Endothelial cell of umbilical vein (primary cell): ENCODE measurements around the gene MSH3. TPM values are rescaled to one million over a fixed set of nuclear protein-coding genes. Genes with fewer than 3 reads are reported as not detected.

Source experiments
- BruUV-seq: library from RNA; stranded (reverse); fragments of 400-500 nt; replicated peaks from 2 replicates; lab custom pipeline; 2021; lab: Mats Ljungman, UMichigan
- CTCF ChIA-PET: fragments of 300-600, 350-600 bp; sonication (Branson Sonifier 250); formaldehyde crosslinking; loops from one replicate; lab custom pipeline; 2021; ENCODE audit warnings: antibody characterized with exemption, inconsistent platforms; lab: Charles Lee
- POLR2A ChIA-PET: fragments of 300-600, 350-600 bp; sonication (Branson Sonifier 250); formaldehyde crosslinking; loops from one replicate; lab custom pipeline; 2021; ENCODE audit warnings: antibody characterized with exemption, inconsistent platforms; lab: Charles Lee
- DNase-seq: peaks from one replicate; pipeline ENCODE4 v3.0.0-alpha.2; 2011; ENCODE audit warnings: low read depth, low spot score
- FAIRE-seq: peaks from 2 replicates; lab custom pipeline; 2011; peaks lifted over from hg19 to GRCh38; lab: Jason Lieb, UNC
- H2AFZ ChIP-seq: 2 replicates; pipeline ENCODE4 v1.6.0; 2012; ENCODE audit warnings: low read depth, low read length, control low read depth, inconsistent platforms
- H3K27ac ChIP-seq: 2 replicates; pipeline ENCODE4 v1.5.1; 2011; ENCODE audit warnings: low read depth, mild to moderate bottlenecking, control low read depth, low read length, moderate library complexity; ENCODE audit not compliant: insufficient read depth
- H3K27me3 ChIP-seq, 2 experiments: 2 replicates each; pipeline versions ENCODE4 v1.6.0 to v1.6.1; 2011; ENCODE audit warnings: low read length in 2 of 2, mixed read lengths in 1 of 2; ENCODE audit not compliant: control insufficient read depth in 2 of 2, insufficient read depth in 2 of 2
- H3K36me3 ChIP-seq, 2 experiments: 2 replicates in 1 of 2; 3 replicates in 1 of 2; pipeline ENCODE4 v1.5.1; 2011; ENCODE audit warnings: low read length in 2 of 2, mild to moderate bottlenecking in 1 of 2, moderate library complexity in 1 of 2; ENCODE audit not compliant: control insufficient read depth in 2 of 2, insufficient read depth in 2 of 2; ENCODE audit errors: extremely low read depth in 1 of 2
- H3K4me1 ChIP-seq: 3 replicates; pipeline ENCODE4 v1.5.1; 2011; ENCODE audit warnings: mild to moderate bottlenecking, low read length; ENCODE audit not compliant: control insufficient read depth, insufficient read depth; ENCODE audit errors: extremely low read depth
- H3K4me2 ChIP-seq: 2 replicates; pipeline ENCODE4 v1.6.1; 2011; ENCODE audit warnings: low read length, control low read depth, mixed read lengths; ENCODE audit not compliant: insufficient read depth
- H3K4me3 ChIP-seq, 3 experiments: fragments of 200-600 bp in 1 of 3; sonication (generic), shearing (Covaris generic) in 1 of 3; replicated peaks in 1 of 3; 2 replicates each; pipeline ENCODE4 v1.5.1; 2011 to 2016; ENCODE audit warnings: control low read depth in 3 of 3, low read length in 3 of 3, mild to moderate bottlenecking in 2 of 3, inconsistent platforms in 1 of 3, low read depth in 1 of 3, moderate library complexity in 1 of 3; ENCODE audit not compliant: insufficient read depth in 1 of 3
- H3K79me2 ChIP-seq: 2 replicates; pipeline ENCODE4 v1.6.0; 2012; ENCODE audit warnings: low read length, inconsistent platforms; ENCODE audit not compliant: control insufficient read depth, insufficient read depth
- H3K9ac ChIP-seq: replicated peaks from 2 replicates; pipeline ENCODE3; 2011; ENCODE audit warnings: low read length, control low read depth; ENCODE audit not compliant: insufficient read depth; ENCODE audit errors: extremely low read depth
- H3K9me1 ChIP-seq: replicated peaks from 3 replicates; pipeline ENCODE4 v1.6.0; 2011; ENCODE audit warnings: mild to moderate bottlenecking, low read length; ENCODE audit not compliant: control insufficient read depth, insufficient read depth; ENCODE audit errors: extremely low read depth
- H3K9me3 ChIP-seq: replicated peaks from 2 replicates; pipeline ENCODE4 v1.5.1; 2012; ENCODE audit warnings: low read length, inconsistent platforms; ENCODE audit not compliant: control insufficient read depth, insufficient read depth
- H4K20me1 ChIP-seq: replicated peaks from 2 replicates; pipeline ENCODE3; 2011; ENCODE audit warnings: mild to moderate bottlenecking, low read length; ENCODE audit not compliant: control insufficient read depth, insufficient read depth; ENCODE audit errors: extremely low read depth
- EZH2 ChIP-seq: IDR thresholded peaks from 2 replicates; pipeline ENCODE4 v1.6.1; 2012; ENCODE audit warnings: borderline replicate concordance, low read depth, mild to moderate bottlenecking, moderate library complexity, low read length, inconsistent platforms; ENCODE audit not compliant: severe bottlenecking
- FOS ChIP-seq: IDR thresholded peaks from 2 replicates; pipeline ENCODE4 v1.6.1; 2011; ENCODE audit warnings: mild to moderate bottlenecking, low read length, moderate library complexity, borderline replicate concordance; ENCODE audit not compliant: insufficient read depth
- GATA2 ChIP-seq: IDR thresholded peaks from 2 replicates; pipeline ENCODE4 v1.7.0; 2011; ENCODE audit warnings: low read depth, mild to moderate bottlenecking, moderate library complexity, mixed read lengths, low read length; ENCODE audit not compliant: insufficient read length, insufficient read depth
- JUN ChIP-seq: IDR thresholded peaks from 2 replicates; pipeline ENCODE4 v1.6.1; 2011; ENCODE audit warnings: borderline replicate concordance, low read depth; ENCODE audit not compliant: insufficient read length, insufficient read depth
- MYC ChIP-seq: IDR thresholded peaks from one replicate; pipeline ENCODE4 v1.6.1; 2011; ENCODE audit warnings: mild to moderate bottlenecking, low read depth, low read length
- POLR2A ChIP-seq: IDR thresholded peaks from 2 replicates; pipeline ENCODE4 v1.6.1; 2012; ENCODE audit warnings: low read depth, mild to moderate bottlenecking, control low read depth, low read length
- POLR2AphosphoS5 ChIP-seq: IDR thresholded peaks from 2 replicates; pipeline ENCODE4 v1.6.1; 2012; ENCODE audit warnings: low read depth, mild to moderate bottlenecking, control low read depth, low read length, moderate library complexity; ENCODE audit not compliant: insufficient read depth
- dilution Hi-C: fragments of 300-500 bp; cut with MboI; formaldehyde crosslinking; loops from one replicate; pipeline ENCODE4 v1.15.0; 2019; ENCODE audit warnings: low sequenced_read_pairs; ENCODE audit not compliant: extremely low pct_ligation_motif_present
- intact Hi-C: fragments of 100-400 bp; cut with micrococcal nuclease; formaldehyde crosslinking; loops from one replicate; pipeline ENCODE4 v1.10.0; 2022
- polyA plus RNA-seq, 4 experiments: library from polyadenylated mRNA; depleted of rRNA in 3 of 4; stranded (reverse) in 3 of 4; unstranded in 1 of 4; fragments of >200 nt; gene quantifications; 2 replicates each; pipeline versions ENCODE4 v1.2.1 to v1.2.3, GENCODE V29; 2011 to 2012; ENCODE audit warnings: missing spikeins in 1 of 4
- total RNA-seq: library from RNA; stranded (reverse); gene quantifications from 2 replicates; pipeline ENCODE4 v1.2.3, GENCODE V29; 2021
- TF ChIP-seq, protein P1 (sequence below): IDR thresholded peaks from 2 replicates; pipeline ENCODE4 v1.6.1; 2011; ENCODE audit not compliant: insufficient read depth, insufficient read length
- TF ChIP-seq, protein P2 (sequence below), 2 donors: IDR thresholded peaks; 1 replicate in 1 of 2; 2 replicates in 1 of 2; pipeline ENCODE4 v1.5.1; 2011; ENCODE audit warnings: low read length in 2 of 2, mild to moderate bottlenecking in 2 of 2, moderate library complexity in 2 of 2, control low read depth in 1 of 2, inconsistent platforms in 1 of 2, low read depth in 1 of 2; ENCODE audit not compliant: insufficient read depth in 1 of 2; ENCODE audit errors: extremely low read depth in 1 of 2

MSH3 gene
- total and polyA plus RNA-seq, 2 donors (not counting 3 experiments of a cell fraction or from before 2014, with no cell fraction given): 2.0 to 13.0 TPM

DNA sequence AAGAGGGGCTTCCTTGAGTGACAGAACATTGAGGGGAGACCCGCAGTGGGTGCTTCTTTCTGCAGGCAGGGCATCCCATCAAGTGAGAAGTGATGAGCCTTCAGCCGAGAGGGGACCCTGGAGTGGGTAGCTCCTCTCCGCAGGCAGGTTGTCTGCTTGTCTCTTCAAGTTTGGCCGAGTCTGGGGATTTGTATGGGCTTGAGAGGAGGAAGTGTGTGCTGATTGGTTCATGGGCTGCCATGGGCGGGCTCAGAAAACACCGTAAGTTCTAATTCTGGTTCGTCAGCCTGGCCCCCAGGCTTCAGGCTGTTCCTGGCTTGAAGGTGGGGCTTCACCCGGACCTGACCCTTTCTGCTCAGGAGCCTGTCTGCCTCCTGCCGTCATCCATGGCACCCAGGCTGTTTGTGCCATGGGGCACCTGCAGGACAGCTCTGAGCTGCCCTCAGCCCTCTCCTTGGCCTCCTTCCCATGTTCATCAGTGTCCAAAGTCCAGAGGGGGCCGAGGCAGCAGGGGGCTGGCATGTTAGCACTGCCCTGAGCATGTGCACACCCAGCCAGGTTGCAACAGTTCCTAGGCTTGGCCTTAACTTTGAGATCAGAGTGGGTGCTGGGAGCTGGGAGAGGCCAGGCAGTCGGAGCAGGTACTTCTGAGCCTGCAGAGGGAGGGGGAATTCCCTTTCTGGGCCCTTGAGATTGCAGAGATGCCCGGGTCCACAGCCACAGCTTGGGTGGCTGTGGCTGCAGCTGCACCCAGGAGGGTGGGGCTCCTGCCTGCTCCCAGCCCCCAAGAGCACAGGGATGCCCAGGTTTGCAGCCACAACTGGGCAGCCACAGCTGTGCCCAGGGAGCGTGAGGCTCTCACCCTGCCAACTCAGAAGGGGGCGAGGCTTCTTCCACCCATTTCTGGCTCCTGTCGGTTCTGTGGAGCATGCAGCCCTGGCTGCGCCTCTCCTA lies 13.8 kb downstream of the MSH3 start:
- no peaks in the 10 kb centered on the region for H3K9me1 ChIP-seq
- dilution Hi-C loops (no loop called here), intact Hi-C loops (no loop called here)
- H3K27me3 ChIP-seq: no peaks in the 10 kb centered on the region
- DNase-seq (no peak), FAIRE-seq (no peak)
- peaks cover 0 to 13% of the 10 kb centered on the region in 2 experiments for H3K36me3 ChIP-seq
- TF ChIP-seq, protein P1, sequence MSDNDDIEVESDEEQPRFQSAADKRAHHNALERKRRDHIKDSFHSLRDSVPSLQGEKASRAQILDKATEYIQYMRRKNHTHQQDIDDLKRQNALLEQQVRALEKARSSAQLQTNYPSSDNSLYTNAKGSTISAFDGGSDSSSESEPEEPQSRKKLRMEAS: no peak
- TF ChIP-seq POLR2A (no peak), GATA2 (no peak), EZH2 (no peak), JUN (no peak), MYC (no peak), FOS (no peak), POLR2AphosphoS5 (no peak)
- TF ChIP-seq, protein P2, sequence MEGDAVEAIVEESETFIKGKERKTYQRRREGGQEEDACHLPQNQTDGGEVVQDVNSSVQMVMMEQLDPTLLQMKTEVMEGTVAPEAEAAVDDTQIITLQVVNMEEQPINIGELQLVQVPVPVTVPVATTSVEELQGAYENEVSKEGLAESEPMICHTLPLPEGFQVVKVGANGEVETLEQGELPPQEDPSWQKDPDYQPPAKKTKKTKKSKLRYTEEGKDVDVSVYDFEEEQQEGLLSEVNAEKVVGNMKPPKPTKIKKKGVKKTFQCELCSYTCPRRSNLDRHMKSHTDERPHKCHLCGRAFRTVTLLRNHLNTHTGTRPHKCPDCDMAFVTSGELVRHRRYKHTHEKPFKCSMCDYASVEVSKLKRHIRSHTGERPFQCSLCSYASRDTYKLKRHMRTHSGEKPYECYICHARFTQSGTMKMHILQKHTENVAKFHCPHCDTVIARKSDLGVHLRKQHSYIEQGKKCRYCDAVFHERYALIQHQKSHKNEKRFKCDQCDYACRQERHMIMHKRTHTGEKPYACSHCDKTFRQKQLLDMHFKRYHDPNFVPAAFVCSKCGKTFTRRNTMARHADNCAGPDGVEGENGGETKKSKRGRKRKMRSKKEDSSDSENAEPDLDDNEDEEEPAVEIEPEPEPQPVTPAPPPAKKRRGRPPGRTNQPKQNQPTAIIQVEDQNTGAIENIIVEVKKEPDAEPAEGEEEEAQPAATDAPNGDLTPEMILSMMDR (IDR thresholded peaks at IDR 0.05; ENCODE audit: extremely low read depth in 1 of 2, insufficient read depth in 1 of 2, low read depth in 1 of 2, low read length in 2 of 2): no peak
- BruUV-seq: no TSS peak
- H3K4me1 ChIP-seq: no peaks in the 10 kb centered on the region
- no peak overlapping the region for H3K27ac ChIP-seq
- H3K79me2 ChIP-seq: no peaks in the 10 kb centered on the region
- H3K9ac ChIP-seq: no peak overlapping the region
- ChIA-PET POLR2A (interaction anchor here (0.6 kb wide), 1 partner anchor 601 kb away, joined by 4 read pairs; no protein-coding TSS in a partner anchor), CTCF (interaction anchor here (1.1 to 4.3 kb wide), 5 partner anchors 12 to 576 kb away, joined by 3 to 20 read pairs (median 5); no protein-coding TSS in a partner anchor)
- H4K20me1 ChIP-seq: no peaks in the 10 kb centered on the region
- no peak overlapping the region for H3K4me2 ChIP-seq
- no peak overlapping the region for H2AFZ ChIP-seq
- no peak overlapping the region for H3K4me3 ChIP-seq
- H3K9me3 ChIP-seq: no peaks in the 10 kb centered on the region
